ENCODE measurements around the gene EXT2.

Gene EXT2

DNA sequence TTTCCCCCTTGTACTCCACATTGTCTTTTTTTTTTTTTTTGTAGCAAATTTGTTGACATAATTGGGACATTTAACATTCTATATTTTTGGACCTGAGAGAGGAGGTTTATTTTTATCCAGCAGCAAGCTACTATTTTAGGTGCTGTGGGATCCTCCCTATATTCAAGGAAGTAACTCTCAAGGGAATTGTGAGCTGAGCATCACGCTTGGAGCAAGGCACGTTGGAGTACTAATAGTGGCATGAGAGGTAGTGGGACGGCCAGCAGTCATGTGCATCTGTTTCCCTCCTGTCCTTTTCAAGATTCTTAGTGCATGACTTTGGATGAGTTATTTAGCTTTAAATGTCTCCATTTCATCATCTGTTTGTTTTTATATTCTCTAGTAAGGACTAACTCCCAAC, 52.3 kb downstream of the EXT2 start (continued):
- TF ChIP-seq POU6F1 (CRISPR knock-in tag; IDR thresholded peaks at IDR 0.05; ENCODE audit: borderline replicate concordance, low read depth), result no peak
- TF ChIP-seq ZNF8 (CRISPR knock-in tag; IDR thresholded peaks at IDR 0.05), result no peak
- TF ChIP-seq ZNF565 (CRISPR knock-in tag; conservative IDR thresholded peaks at IDR 0.05; ENCODE audit: low read depth), result no peak

DNA sequence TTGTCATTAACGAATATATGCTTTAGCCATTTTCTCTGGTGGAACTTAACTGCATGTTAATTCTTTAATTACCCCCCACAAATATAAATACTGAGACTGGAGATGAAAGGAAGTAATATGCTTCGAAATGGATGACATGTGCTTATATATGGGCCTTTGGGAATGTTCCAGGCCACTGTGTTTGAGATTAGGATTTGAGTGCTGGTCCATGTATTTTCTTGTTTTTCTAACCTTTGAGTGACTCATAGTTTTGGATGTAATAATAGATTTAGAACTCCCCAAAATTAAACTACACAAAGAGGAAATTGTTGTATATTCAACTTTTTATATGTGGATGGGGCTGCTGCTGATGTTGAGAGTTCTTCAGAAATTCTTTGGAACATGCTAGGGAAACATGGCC, 54.2 kb downstream of the EXT2 start:
- no peak for ATAC-seq
- TF ChIP-seq BACH2 (CRISPR knock-in tag; IDR thresholded peaks at IDR 0.05; ENCODE audit: borderline replicate concordance) (no peak), ARNTL (CRISPR knock-in tag; IDR thresholded peaks at IDR 0.05; ENCODE audit: borderline replicate concordance, low read depth) (no peak), ESRRG (CRISPR knock-in tag; IDR thresholded peaks at IDR 0.05) (no peak), ZNF565 (CRISPR knock-in tag; conservative IDR thresholded peaks at IDR 0.05; ENCODE audit: low read depth) (no peak), TCF4 (CRISPR knock-in tag; IDR thresholded peaks at IDR 0.05; ENCODE audit: borderline replicate concordance) (no peak), TSHZ2 (CRISPR knock-in tag; IDR thresholded peaks at IDR 0.05) (no peak), OSR1 (CRISPR knock-in tag; IDR thresholded peaks at IDR 0.05) (no peak), TOX (CRISPR knock-in tag; IDR thresholded peaks at IDR 0.05; ENCODE audit: borderline replicate concordance) (no peak), CSDC2 (CRISPR knock-in tag; IDR thresholded peaks at IDR 0.05) (no peak), POU6F1 (CRISPR knock-in tag; IDR thresholded peaks at IDR 0.05; ENCODE audit: borderline replicate concordance, low read depth) (no peak), PATZ1 (CRISPR knock-in tag; IDR thresholded peaks at IDR 0.05; ENCODE audit: borderline replicate concordance) (no peak), ZFP30 (CRISPR knock-in tag; IDR thresholded peaks at IDR 0.05) (no peak), ZNF70 (CRISPR knock-in tag; IDR thresholded peaks at IDR 0.05) (no peak), GLIS3 (CRISPR knock-in tag; IDR thresholded peaks at IDR 0.05) (no peak)
- TF ChIP-seq, protein P1, sequence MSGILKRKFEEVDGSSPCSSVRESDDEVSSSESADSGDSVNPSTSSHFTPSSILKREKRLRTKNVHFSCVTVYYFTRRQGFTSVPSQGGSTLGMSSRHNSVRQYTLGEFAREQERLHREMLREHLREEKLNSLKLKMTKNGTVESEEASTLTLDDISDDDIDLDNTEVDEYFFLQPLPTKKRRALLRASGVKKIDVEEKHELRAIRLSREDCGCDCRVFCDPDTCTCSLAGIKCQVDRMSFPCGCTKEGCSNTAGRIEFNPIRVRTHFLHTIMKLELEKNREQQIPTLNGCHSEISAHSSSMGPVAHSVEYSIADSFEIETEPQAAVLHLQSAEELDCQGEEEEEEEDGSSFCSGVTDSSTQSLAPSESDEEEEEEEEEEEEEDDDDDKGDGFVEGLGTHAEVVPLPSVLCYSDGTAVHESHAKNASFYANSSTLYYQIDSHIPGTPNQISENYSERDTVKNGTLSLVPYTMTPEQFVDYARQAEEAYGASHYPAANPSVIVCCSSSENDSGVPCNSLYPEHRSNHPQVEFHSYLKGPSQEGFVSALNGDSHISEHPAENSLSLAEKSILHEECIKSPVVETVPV (CRISPR knock-in tag; IDR thresholded peaks at IDR 0.05), result no peak
- TF ChIP-seq, protein P2, sequence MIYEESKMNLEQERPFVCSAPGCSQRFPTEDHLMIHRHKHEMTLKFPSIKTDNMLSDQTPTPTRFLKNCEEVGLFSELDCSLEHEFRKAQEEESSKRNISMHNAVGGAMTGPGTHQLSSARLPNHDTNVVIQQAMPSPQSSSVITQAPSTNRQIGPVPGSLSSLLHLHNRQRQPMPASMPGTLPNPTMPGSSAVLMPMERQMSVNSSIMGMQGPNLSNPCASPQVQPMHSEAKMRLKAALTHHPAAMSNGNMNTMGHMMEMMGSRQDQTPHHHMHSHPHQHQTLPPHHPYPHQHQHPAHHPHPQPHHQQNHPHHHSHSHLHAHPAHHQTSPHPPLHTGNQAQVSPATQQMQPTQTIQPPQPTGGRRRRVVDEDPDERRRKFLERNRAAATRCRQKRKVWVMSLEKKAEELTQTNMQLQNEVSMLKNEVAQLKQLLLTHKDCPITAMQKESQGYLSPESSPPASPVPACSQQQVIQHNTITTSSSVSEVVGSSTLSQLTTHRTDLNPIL (CRISPR knock-in tag; IDR thresholded peaks at IDR 0.05; ENCODE audit: low read depth), result no peak

DNA sequence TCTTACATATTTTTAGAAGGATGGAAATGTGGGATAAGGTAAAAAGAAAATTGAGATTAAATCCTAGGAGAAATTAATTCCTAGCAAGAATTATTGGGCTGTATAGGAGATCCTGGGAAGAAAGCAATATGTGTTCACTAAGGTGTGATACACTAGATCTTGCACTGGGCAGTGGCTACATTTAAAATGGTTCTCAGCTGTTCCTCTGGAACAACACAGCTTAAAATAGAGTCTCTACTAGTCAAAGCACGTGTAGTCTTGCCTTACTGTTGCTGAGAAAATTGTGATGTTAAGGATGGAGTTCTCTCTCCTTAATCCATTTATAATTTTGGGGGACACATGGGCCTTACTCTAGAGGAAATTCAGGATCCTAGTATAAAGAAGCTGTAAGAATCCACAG, 54.9 kb downstream of the EXT2 start:
- ATAC-seq, result no peak
- TF ChIP-seq, protein P1 (CRISPR knock-in tag; IDR thresholded peaks at IDR 0.05), result no peak
- TF ChIP-seq ZNF70 (CRISPR knock-in tag; IDR thresholded peaks at IDR 0.05), result no peak
- no peak for TF ChIP-seq TCF4 (CRISPR knock-in tag; IDR thresholded peaks at IDR 0.05; ENCODE audit: borderline replicate concordance)
- no peak for TF ChIP-seq ARNTL (CRISPR knock-in tag; IDR thresholded peaks at IDR 0.05; ENCODE audit: borderline replicate concordance, low read depth)
- no peak for TF ChIP-seq CSDC2 (CRISPR knock-in tag; IDR thresholded peaks at IDR 0.05)
- TF ChIP-seq TSHZ2 (CRISPR knock-in tag; IDR thresholded peaks at IDR 0.05), result no peak
- no peak for TF ChIP-seq ZFP3 (CRISPR knock-in tag; IDR thresholded peaks at IDR 0.05)
- TF ChIP-seq GLIS3 (CRISPR knock-in tag; IDR thresholded peaks at IDR 0.05), result no peak
- TF ChIP-seq, protein P2 (CRISPR knock-in tag; IDR thresholded peaks at IDR 0.05; ENCODE audit: low read depth), result no peak
